B cell (primary cell): ENCODE measurements around the gene NUTM2G. TPM values are rescaled to one million over a fixed set of nuclear protein-coding genes. Genes with fewer than 3 reads are reported as not detected.
"Not testable (repeated sequence)": the region's sequence is repeated elsewhere in the genome, so short reads cannot be mapped to it uniquely, and the experiment has no call there.

ENCODE experiments used
- ATAC-seq: fragments of 200-7000 bp; cut with Tn5 transposase; one replicate; pipeline ENCODE4 v1.10.0; 2021; ENCODE audit warnings: low read depth, mild to moderate bottlenecking, moderate number of reproducible peaks, moderate library complexity
- CTCF ChIA-PET: fragments of 350-600 bp; sonication (Branson Sonifier 250); formaldehyde crosslinking; loops from one replicate; lab custom pipeline; 2021; ENCODE audit warnings: antibody characterized with exemption, inconsistent platforms; lab: Charles Lee
- POLR2A ChIA-PET: fragments of 350-600 bp; sonication (Branson Sonifier 250); formaldehyde crosslinking; loops from one replicate; lab custom pipeline; 2021; ENCODE audit warnings: antibody characterized with exemption; lab: Charles Lee
- DNase-seq: peaks from one replicate; pipeline ENCODE4 v3.0.0; 2013
- H2AFZ ChIP-seq: 2 replicates; pipeline ENCODE4 v1.6.1; 2012; ENCODE audit warnings: mild to moderate bottlenecking, low read depth, low read length; ENCODE audit not compliant: insufficient read depth, poor library complexity, severe bottlenecking
- H3K27ac ChIP-seq, 2 donors: 1 replicate in 1 of 2; 2 replicates in 1 of 2; pipeline ENCODE4 v1.5.1; 2012 to 2013; ENCODE audit warnings: low read length in 2 of 2, mild to moderate bottlenecking in 2 of 2, moderate library complexity in 1 of 2
- H3K27me3 ChIP-seq, 4 experiments: fragments of 200-600 bp in 1 of 4; sonication (generic) in 1 of 4; replicated peaks in 1 of 4; 1 replicate in 2 of 4; 2 replicates in 2 of 4; pipeline versions ENCODE4 v1.6.1 to v1.7.0; 2013 to 2016; ENCODE audit warnings: low read length in 3 of 4, mild to moderate bottlenecking in 2 of 4, mixed read lengths in 1 of 4, moderate library complexity in 1 of 4; ENCODE audit not compliant: insufficient read depth in 4 of 4, control insufficient read depth in 3 of 4; ENCODE audit errors: control extremely low read depth in 1 of 4
- H3K36me3 ChIP-seq, 2 experiments: replicated peaks in 1 of 2; 1 replicate in 1 of 2; 2 replicates in 1 of 2; pipeline versions ENCODE4 v1.6.1 to v1.7.1; 2013; ENCODE audit warnings: low read length in 1 of 2; ENCODE audit not compliant: insufficient read depth in 2 of 2, control insufficient read depth in 1 of 2; ENCODE audit errors: control extremely low read depth in 1 of 2, extremely low read depth in 1 of 2
- H3K4me1 ChIP-seq, 2 donors: fragments of 200-600 bp in 1 of 2; sonication (generic) in 1 of 2; 1 replicate in 1 of 2; 2 replicates in 1 of 2; pipeline versions ENCODE4 v1.5.1 to v1.6.1; 2013 to 2017; ENCODE audit warnings: low read length in 2 of 2; ENCODE audit not compliant: control insufficient read depth in 2 of 2, insufficient read depth in 2 of 2
- H3K4me2 ChIP-seq: replicated peaks from 2 replicates; pipeline ENCODE3; 2012; ENCODE audit warnings: mild to moderate bottlenecking, low read depth, low read length; ENCODE audit not compliant: poor library complexity, severe bottlenecking
- H3K4me3 ChIP-seq, 5 experiments: fragments of 200-600 bp in 1 of 5; sonication (generic) in 1 of 5; 1 replicate in 3 of 5; 2 replicates in 2 of 5; pipeline versions ENCODE4 v1.5.1 to v1.7.0; 2011 to 2016; ENCODE audit warnings: low read length in 4 of 5, mild to moderate bottlenecking in 4 of 5, low read depth in 2 of 5, control low read depth in 1 of 5, moderate library complexity in 1 of 5; ENCODE audit not compliant: insufficient read depth in 1 of 5; ENCODE audit errors: control extremely low read depth in 1 of 5, extremely low read depth in 1 of 5
- H3K79me2 ChIP-seq: fragments of 200-600 bp; sonication (generic); one replicate; pipeline ENCODE4 v1.6.0; 2016; ENCODE audit warnings: low read length; ENCODE audit not compliant: control insufficient read depth, insufficient read depth
- H3K9ac ChIP-seq: fragments of 200-600 bp; sonication (generic); 2 replicates; pipeline ENCODE4 v1.6.1; 2017; ENCODE audit warnings: mild to moderate bottlenecking, low read length, moderate library complexity
- H3K9me3 ChIP-seq, 3 donors: one replicate each; pipeline versions ENCODE4 v1.6.1 to v1.7.1; 2013; ENCODE audit warnings: low read length in 2 of 3; ENCODE audit not compliant: control insufficient read depth in 2 of 3, insufficient read depth in 1 of 3; ENCODE audit errors: control extremely low read depth in 1 of 3
- H4K20me1 ChIP-seq: 2 replicates; pipeline ENCODE4 v1.6.0; 2012; ENCODE audit warnings: mild to moderate bottlenecking, low read length; ENCODE audit not compliant: insufficient read depth, control insufficient read depth, poor library complexity, severe bottlenecking
- H3K27ac Mint-ChIP-seq: one replicate; pipeline ENCODE4 v1.8.0; 2021; ENCODE audit warnings: mixed read lengths
- H3K27me3 Mint-ChIP-seq: one replicate; pipeline ENCODE4 v1.8.0; 2021; ENCODE audit warnings: mixed read lengths
- H3K4me1 Mint-ChIP-seq: one replicate; pipeline ENCODE4 v1.8.0; 2021; ENCODE audit warnings: mixed read lengths
- H3K4me3 Mint-ChIP-seq: one replicate; pipeline ENCODE4 v1.8.0; 2021; ENCODE audit warnings: mixed read lengths
- H3K9me3 Mint-ChIP-seq: one replicate; pipeline ENCODE4 v1.8.0; 2022; ENCODE audit warnings: mixed read lengths; ENCODE audit not compliant: insufficient read depth
- EZH2 ChIP-seq: IDR thresholded peaks from 2 replicates; pipeline ENCODE4 v1.6.1; 2012; ENCODE audit warnings: borderline replicate concordance, low read depth, mild to moderate bottlenecking, moderate library complexity, low read length; ENCODE audit not compliant: insufficient read depth, poor library complexity, severe bottlenecking
- WGBS: methylation state at CpG from one replicate; pipeline ENCODE4 v1.1.5; 2013; ENCODE audit warnings: missing lambda C conversion rate; ENCODE audit not compliant: insufficient coverage; 5-methylcytosine and 5-hydroxymethylcytosine counted together
- intact Hi-C: fragments of 100-400 bp; cut with micrococcal nuclease; formaldehyde crosslinking; loops from one replicate; pipeline ENCODE4 v1.10.0; 2022
- polyA plus RNA-seq: library from polyadenylated mRNA; depleted of rRNA; stranded (reverse); fragments of >200 nt; gene quantifications from 2 replicates; pipeline ENCODE4 v1.2.3, GENCODE V29; 2012
- total RNA-seq, 2 donors: library from RNA; stranded (reverse); fragments of 120-200 nt in 1 of 2; gene quantifications; 1 replicate in 1 of 2; 2 replicates in 1 of 2; pipeline versions ENCODE4 v1.2.3 to v1.2.4, GENCODE V29; 2013 to 2022
- TF ChIP-seq, protein P1 (sequence below): fragments of 200-600 bp; IDR thresholded peaks from one replicate; pipeline ENCODE4 v1.8.0; 2022; ENCODE audit warnings: antibody characterized with exemption, mild to moderate bottlenecking

Gene NUTM2G
- total and polyA plus RNA-seq, 2 donors (not counting 1 experiment from before 2014, with no cell fraction given) = not detected

DNA sequence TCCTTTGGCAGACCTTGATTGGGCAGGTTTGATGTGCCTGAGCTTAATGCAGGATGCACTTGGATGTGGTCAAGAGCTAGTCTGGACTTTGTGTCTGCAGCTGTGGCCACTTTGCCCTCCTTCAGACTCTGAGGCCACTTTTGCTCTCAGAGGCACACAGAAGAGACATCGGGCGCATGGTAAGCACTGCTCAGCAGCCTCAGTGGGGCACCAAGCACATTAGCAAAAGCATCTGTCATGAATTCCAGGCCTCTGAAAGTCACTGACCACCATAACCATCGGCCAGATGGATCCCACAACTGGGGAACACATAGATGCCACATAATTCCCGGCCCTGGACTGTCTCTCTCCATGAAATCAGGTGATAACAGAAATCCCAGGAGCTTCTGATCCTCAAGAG, 40.1 kb upstream of the NUTM2G start:
- H3K27ac Mint-ChIP-seq = no peak overlapping the region

DNA sequence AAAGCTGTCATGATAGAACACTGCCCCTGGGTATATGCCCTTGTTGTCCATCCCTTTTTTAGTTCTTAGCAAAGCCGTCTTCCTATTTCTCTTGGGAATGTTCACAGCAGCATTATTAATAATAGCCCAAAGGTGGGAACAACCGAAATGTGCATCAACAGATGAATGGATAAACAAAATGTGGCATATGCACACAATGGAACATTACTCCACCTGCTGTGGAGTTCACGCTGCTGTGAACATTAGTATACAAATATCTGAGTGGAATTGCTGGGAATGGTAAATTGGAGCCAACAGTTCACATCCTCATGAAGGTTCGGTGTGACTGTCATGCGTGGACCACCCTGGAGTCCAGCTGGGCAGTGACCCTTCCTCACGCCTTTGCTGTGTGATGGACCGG, 36.5 kb upstream of the NUTM2G start:
- Histone ChIP-seq H3K27me3 (no peaks in the 10 kb centered on the region), H2AFZ (no peak overlapping the region), H3K9ac (no peak overlapping the region), H4K20me1 (no peaks in the 10 kb centered on the region), H3K4me3 (no peak overlapping the region), H3K27ac (no peak overlapping the region), H3K4me1 (no peaks in the 10 kb centered on the region), H3K36me3 (no peaks in the 10 kb centered on the region), H3K79me2 (no peaks in the 10 kb centered on the region), H3K9me3 (no peaks in the 10 kb centered on the region), H3K4me2 (no peak overlapping the region)
- WGBS = 100% methylated on average over 5 of the region's 7 CpGs
- Mint-ChIP-seq H3K4me1 (no peaks in the 10 kb centered on the region), H3K27ac (no peak overlapping the region), H3K4me3 (no peak overlapping the region), H3K9me3 (peaks cover 3% of the 10 kb centered on the region), H3K27me3 (no peaks in the 10 kb centered on the region)
- ATAC-seq (no peak), DNase-seq (no peak)
- POLR2A ChIA-PET = no interaction called here
- intact Hi-C loops = no loop called here
- no peak for TF ChIP-seq EZH2
- TF ChIP-seq, protein P1, sequence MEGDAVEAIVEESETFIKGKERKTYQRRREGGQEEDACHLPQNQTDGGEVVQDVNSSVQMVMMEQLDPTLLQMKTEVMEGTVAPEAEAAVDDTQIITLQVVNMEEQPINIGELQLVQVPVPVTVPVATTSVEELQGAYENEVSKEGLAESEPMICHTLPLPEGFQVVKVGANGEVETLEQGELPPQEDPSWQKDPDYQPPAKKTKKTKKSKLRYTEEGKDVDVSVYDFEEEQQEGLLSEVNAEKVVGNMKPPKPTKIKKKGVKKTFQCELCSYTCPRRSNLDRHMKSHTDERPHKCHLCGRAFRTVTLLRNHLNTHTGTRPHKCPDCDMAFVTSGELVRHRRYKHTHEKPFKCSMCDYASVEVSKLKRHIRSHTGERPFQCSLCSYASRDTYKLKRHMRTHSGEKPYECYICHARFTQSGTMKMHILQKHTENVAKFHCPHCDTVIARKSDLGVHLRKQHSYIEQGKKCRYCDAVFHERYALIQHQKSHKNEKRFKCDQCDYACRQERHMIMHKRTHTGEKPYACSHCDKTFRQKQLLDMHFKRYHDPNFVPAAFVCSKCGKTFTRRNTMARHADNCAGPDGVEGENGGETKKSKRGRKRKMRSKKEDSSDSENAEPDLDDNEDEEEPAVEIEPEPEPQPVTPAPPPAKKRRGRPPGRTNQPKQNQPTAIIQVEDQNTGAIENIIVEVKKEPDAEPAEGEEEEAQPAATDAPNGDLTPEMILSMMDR = no peak
- CTCF ChIA-PET = no interaction called here

More for the DNA sequence above, 40.1 kb upstream of the NUTM2G start:
- Histone ChIP-seq H3K36me3 (no peaks in the 10 kb centered on the region), H3K9ac (no peak overlapping the region), H3K4me3 (no peak overlapping the region), H3K4me2 (no peak overlapping the region), H3K27me3 (no peaks in the 10 kb centered on the region), H3K9me3 (peaks cover 0 to 4% (median 0%) of the 10 kb centered on the region in 3 donors), H2AFZ (no peak overlapping the region), H4K20me1 (no peaks in the 10 kb centered on the region), H3K27ac (no peak overlapping the region), H3K79me2 (no peaks in the 10 kb centered on the region), H3K4me1 (no peaks in the 10 kb centered on the region)
- Mint-ChIP-seq H3K9me3 (no peaks in the 10 kb centered on the region), H3K27me3 (no peaks in the 10 kb centered on the region), H3K4me3 (no peak overlapping the region), H3K4me1 (peaks cover 1% of the 10 kb centered on the region)
- CTCF ChIA-PET = interaction anchor here (0.8 to 1.6 kb wide), 2 partner anchors 14 to 31 kb away, joined by 3 to 6 read pairs; no protein-coding TSS in a partner anchor
- no peak for TF ChIP-seq EZH2
- TF ChIP-seq, protein P1 = no peak
- no peak for ATAC-seq
- 95% methylated on average over 4 of the region's 4 CpGs for WGBS
- intact Hi-C loops = no loop called here
- POLR2A ChIA-PET = no interaction called here
- DNase-seq = no peak

DNA sequence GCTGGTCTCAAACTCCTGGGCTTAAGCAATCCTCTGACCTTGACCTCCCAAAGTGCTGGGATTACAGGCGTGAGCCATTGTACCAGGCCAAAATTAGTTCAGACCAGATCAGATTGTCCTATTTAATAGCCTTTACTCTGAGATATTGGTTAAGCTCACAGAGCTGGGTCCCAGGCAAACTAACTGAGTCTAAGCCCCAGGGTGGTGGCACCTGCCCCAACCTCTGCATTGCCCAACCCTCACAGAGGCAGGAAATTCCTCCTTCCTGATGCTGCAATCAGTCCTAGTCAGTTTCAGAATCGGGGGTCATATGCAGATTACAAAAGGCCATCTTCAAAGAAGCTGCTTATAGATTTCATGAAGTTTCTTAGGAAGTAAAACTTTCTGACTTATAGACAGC, 28.6 kb upstream of the NUTM2G start:
- intact Hi-C loops, H3K27ac ChIP-seq, H3K36me3 ChIP-seq, H3K9me3 Mint-ChIP-seq, H3K27ac Mint-ChIP-seq, POLR2A ChIA-PET, DNase-seq, H3K4me1 Mint-ChIP-seq, H3K79me2 ChIP-seq, H3K9ac ChIP-seq, H3K4me1 ChIP-seq, H2AFZ ChIP-seq, H3K27me3 Mint-ChIP-seq, H3K27me3 ChIP-seq, H3K4me3 Mint-ChIP-seq, ATAC-seq, CTCF ChIA-PET, H4K20me1 ChIP-seq, H3K4me2 ChIP-seq, H3K4me3 ChIP-seq, H3K9me3 ChIP-seq: not testable (repeated sequence)
- no CpG with 5 or more reads among the region's 2 CpGs for WGBS
